Measurements from ENCODE around the gene SLC25A21.

The SLC25A21 gene

DNA sequence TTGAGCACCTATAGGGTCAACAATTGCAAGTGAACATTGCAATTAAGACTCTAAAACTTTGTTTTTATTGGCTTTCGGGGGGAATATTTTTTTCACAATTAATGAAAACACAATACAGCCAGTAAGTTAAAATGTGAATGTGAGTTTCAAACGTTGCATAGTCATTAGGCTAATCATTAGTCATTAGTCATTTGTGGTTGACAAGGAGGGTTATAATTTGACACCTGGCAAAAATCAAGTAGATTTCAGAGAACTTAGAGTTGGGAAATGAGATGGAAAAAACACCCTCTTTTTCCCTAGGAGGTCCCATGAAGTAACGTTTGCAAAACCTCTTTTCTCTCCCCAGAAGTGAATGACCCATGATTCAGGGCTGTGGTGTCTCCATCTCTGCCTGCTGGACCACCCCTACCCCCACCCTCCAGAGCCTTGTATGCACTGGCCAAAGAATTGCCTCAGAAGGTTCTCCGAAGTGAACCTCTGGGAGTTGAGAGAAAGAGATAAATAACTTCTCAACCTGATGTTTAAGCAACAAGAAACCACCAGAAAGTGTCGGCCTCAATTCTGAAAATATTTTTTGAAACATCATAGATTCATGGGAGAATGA is 314.5 kb downstream of the SLC25A21 start:
- DNase-seq: no peak

DNA sequence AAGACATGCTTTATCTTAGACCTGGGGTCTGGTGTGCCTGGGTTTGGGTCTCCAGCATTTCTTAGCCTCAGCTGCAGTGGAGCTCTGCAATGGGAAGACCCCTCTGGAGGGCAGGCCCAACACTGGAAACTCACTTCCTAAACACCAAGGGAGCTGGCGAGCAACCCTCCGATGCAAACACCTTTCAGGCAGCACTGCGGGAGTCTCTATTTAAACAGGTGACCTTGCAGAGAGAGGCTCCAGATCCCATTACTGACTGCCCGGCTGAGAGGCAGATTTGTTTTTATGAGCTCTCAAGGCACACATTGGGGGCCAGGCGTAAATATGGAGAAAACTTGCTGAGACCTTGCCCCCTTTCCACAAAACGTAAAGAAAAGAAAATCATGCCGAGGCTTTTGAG is 315.3 kb downstream of the SLC25A21 start:
- DNase-seq: no peak

DNA sequence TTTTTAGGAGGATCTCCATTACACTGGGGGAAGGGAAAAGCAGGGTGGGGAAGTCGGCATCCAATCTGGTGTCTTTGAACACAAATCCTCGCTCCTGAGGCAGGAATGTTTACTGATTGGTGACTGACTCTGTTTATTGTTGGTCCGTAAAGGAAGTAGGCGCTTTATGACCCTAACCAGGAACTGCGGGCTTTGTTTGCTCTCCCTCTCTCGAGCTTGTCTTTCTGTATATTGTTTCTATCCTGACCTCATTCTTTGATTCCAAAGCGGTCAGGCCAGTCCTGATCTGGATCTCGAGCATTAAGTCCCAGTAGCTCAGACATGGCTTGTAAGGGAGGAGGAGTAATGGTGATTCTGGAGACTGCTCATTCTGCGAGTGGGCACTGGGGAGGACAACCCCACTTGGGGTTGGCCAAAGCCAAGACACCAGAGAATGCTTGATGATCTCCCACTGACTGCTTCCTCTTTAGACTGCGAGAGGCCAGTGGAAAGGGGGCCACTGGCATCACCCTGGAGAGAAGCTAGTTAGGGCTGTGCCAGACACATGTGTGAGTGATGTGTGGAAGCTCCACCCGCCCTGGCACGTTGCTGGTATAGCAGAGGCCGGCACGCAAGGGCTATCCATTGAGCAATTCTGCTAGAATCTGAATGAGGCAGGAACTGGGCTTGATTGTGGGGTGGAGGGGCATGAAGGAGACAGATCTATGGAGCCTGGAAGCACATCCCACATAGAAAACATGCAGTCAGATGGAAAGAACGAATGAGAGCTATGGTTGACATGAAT is 316.1 kb downstream of the SLC25A21 start:
- no peak for DNase-seq

DNA sequence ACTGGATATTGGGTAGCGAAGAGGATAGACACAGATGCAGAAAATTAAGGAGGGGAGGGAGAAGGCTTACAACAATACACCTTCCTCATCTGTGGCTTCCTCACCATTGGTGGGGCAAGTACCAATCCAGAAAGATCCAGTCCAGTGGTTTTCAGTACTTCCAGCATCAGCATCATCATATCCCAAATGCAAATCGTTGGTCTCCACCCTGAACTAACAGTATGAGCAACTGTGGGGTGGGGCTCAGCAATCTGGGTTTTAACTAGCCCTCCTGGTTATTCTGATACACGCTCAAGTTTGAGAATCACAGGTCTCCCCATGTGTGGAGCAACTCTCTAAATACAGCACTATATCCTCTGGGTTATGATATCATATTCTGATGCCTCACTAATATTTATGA is 317.0 kb downstream of the SLC25A21 start:
- no peak for DNase-seq

DNA sequence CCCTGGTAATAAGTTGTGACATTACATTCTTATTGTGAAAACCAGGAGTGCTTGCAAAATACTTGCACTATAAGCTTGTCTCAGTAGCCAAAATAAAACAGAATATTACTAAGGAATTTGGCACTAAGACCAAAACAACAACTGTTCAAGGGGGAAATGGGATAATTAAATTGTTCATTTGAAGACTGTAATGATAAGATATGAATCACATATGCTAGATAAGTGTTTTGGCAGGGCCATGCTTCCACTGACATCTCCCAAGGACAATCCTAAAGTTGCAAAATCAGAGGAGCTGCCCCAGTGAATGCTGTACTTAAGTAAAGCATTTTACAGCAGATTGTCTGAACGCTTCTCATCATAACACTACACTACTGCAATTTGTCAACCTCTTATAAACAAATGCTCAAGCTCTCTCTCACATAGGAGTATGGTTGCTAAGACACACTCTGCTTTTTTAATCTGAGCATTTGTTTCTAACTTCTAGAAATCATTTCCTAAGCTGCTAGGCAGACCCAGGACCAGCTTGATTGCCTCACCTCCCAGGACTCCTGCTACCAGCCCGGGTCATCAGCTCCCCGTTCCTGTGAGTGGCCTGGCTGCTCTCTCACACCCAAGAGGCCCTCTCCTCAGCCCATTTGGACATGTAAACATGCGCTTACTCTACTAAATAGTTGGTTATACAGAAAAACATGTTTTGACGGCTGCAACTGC is 319.3 kb downstream of the SLC25A21 start:
- no peak for DNase-seq

DNA sequence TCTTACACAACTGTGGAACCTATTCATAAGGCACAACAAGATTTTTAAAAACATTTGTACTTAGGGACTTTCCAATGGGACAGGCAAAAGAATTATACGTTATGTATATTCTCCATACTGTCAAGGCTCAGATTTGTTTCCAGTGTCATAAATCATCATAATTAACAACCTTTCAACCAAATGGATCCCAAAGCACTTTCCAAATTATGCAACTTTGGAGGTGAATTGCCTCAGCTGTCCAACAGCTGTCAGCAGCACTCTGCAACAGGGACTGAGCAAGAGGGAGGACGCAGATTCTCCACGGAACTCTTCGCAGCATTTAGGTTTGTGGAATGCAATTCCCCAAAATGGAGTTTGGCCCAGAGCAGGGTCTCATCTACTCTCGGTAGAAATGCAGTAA is 324.2 kb downstream of the SLC25A21 start:
- DNase-seq: no peak

DNA sequence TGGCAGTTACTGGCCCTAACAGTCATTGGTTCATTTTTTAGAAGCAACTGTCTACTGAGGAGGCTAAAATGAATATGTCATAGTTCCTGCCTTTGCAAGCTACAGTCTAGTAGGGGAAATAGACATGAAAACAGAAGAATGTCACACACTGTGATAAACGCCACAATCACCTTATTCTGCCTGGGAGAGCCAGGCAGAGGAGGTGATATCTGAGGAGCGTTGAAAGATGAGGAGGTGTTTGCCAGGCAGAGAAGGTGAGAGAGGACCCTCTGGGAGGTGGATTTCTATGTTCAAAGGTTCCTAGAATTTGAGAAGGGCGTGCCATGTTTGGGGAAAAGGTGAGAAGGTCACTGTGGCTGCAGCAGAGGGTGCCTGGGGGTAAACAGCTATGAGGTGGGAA is 325.0 kb downstream of the SLC25A21 start:
- DNase-seq: no peak

DNA sequence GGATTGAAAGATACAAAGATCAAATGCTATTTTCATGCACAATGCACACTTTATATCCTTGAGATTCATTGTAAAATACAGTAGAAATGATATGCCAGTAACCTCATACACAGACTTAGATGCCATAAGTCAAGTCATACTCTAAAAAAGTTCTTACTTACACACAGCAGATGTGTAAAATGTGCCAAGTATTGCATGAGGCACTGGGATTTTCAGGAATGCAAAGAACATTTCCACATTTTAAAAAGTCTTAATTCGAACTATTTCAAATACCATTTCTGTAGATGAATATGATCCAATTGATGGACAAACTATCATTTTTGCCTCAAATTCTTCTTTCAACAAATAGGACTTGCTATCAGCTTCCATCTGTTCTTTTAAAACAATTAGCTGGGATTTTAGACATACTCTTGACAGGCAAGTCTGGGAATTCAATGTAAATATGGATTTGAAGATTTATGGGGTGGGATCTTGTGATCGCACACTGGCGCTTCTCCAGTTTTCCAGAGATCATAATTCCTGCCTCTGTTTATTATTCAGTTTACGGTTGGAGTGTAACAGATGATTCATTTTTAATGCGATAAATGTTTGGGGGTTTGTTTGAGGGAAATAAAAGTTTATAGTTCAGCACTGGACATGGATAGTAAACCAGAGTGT is 326.9 kb downstream of the SLC25A21 start:
- no peak for DNase-seq

DNA sequence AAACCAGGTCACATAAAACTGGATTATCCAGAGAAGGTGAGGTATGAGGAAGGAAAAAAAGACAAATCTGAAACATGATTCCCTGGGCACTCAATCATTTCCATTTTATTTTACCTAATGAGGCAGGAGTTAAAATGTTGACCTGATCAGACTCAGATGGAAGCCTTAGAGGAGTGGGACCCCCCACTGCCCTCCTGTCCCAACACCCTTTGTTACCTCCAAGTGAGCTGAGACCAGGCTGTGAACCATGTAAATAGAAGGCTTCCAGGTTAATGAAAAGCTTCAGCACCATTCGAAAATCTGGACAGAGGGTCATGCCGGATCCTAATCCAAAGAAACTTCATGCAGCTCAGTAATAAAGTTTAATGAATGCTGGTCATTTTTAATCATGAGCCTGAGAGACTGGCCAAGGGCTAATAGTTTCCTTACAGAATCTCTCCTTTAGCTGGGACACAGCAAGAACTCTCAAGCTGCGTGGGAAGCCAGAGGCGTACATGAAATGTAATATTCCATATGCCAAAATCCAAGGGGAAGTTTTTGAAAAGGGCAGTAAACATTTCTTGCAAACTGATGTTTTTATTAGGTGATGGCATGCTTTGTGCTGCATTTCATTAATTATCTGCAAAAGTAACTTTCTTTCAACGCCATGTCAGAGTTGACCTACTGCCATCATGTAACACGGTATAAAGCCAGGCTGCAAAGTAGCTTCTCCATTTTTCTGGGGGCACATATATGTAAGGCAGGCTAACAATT is 327.8 kb downstream of the SLC25A21 start:
- no peak for DNase-seq

DNA sequence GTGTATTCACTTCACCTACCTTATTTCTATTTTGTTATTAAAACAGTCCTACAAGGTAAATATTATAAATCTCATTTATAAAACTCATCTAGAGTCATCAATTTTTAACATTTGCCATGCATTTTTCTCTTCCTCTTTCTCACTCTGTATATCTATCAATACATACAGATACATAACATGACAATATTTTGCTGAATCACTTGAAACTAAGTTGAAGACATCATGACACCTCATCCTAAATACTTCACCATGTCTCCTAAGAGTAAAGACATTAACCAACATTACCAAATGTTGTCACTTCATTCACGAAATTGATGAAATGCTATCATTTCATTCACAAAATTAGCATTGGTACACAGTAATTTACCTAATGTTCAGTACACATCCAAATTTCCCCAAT is 329.0 kb downstream of the SLC25A21 start:
- DNase-seq: no peak

DNA sequence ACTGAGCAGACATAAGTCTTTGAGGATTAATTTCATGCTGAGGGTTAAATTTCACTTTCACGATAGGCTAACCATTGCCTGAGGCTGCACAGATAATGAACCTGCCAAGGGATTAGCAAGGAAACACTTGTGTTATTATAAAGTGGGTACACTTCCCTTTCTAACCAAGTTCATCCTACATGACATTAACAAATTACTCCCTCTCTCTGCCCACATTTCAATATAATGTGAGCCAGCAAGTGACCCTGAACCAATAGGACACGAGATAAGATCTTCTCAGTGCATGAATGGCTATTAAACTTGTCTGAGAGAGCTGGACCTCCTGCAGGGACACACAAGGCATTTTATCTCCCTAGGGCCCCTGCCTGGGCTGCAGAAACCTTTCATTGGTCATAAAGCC is 337.3 kb downstream of the SLC25A21 start:
- DNase-seq: no peak

DNA sequence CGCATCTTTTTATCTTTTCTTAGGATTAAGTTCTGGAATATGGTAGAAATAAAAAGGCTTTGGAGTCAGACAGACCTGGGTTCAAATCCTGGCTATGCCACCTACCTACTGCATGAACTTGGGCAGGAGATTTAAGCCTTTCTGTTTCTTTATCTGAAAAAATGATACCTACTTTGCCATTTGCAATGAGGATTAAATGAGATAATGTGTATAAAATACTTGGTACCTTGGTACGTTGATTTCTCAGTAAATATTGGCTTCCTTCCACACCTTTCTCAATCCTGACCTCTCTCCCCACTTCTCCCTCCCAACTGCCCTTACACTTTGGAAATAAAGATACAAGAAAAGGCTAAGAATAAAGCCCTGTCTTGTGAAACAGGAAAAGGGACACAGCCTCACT is 338.1 kb downstream of the SLC25A21 start:
- DNase-seq: no peak

DNA sequence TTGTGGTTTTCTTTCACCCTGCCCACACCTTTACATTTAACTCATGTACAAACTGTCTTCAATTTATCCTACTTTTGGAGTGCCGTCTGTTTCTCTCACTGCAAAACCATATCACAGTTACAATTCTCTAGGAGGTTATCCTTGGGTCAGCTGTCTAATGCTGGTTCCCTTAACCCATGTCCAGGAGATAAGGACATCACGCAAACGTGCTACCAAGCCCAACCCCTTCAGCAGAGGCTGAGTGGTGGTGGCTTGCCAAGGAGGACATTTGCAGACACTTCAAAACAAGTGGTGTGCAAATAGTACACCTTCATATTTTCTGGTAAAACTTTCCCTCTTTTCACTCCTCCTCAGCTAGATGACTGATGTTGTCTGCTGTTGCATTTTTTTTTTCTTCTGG is 342.9 kb downstream of the SLC25A21 start:
- DNase-seq: no peak

DNA sequence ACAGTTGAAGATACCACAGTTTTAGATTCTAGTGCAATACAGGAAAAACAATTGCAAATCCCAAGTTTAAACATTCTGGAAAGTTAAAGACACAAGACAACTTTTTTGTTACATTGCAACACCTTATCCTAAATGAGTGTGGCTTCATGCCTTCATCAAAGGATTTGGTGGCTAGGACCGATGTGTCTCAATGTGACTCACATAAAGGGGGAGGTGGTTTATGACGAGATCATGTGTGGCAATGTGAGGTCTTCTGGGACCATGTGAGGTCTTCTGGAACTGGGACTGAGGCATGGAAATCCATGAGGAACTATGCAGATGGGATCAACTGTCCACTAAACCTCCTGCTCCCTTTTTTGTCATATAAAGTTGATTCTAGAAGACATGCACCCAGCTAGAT is 344.5 kb downstream of the SLC25A21 start:
- no peak for DNase-seq

DNA sequence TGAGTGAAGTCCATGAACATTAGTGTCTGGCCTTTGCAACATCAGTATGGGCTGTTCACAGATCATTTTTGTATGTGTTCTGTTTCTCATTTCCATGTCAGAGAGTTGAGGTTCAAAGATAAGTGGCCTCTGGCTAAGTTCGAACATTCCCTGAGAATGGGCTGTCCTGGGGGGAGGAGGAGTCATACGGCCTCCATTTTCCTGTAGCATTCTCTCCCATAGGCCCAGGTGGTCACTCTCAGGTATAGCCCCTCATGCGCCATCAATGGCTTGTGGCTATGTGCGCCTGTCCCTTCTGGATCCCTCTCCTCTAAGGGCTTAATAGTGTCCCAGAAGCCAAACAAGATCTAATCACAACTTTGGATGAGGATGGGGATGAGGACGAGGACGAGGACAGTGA is 345.8 kb downstream of the SLC25A21 start:
- no peak for DNase-seq

DNA sequence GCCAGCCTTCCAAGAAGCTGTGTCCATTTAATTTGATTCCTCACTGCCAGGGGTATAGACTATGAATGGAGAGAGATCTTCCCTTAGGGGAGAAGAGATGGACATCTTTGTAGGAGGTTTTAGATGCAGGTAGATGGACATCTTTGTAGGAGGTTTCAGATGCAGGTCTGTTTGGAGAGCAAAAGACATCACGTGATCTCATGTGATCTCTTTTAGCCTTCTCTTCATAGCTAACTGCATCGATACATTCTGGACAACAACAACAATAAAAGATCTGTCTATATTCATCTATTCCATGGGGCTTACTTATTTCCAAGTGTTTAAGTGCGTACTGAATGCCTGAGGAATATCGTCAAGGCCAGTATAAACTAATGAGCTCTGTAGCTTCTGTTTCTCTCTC is 347.6 kb downstream of the SLC25A21 start:
- DNase-seq: no peak

DNA sequence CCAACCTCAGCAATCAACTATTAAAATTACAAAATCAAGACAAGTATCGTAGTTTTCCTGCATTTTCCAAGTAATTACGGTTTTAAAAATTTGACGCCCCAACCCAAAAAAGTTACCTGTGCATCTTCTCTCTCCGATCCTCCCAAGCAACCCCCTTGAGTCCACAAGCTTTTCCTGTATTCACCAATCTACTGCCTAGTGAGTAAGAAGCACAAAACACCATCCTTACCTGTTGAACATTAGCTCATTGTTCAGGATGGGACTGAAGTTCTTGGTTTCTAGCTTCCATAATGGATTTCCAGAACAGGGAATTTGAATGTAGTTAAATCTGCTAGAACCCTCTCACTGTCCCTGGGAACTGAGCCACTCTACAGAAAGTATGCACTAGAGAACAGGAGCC is 348.8 kb downstream of the SLC25A21 start:
- no peak for DNase-seq

DNA sequence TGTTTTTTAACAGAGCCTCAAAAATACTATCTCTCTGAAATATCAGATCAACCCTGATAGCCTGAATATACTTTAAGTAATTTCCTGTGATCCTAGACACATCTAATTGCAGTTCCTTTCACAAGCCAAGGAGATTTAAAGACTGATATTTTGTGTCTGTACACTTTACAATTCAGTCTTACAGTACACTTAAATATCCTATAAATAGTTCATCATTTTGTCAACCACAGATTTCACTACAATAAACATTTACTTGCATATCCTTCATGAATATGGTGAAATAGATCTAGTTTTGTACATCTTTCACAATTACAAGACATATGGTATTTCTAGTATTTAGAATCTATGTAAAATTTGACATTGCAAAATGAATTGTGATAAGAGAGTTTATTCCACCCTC is 349.7 kb downstream of the SLC25A21 start:
- no peak for DNase-seq

DNA sequence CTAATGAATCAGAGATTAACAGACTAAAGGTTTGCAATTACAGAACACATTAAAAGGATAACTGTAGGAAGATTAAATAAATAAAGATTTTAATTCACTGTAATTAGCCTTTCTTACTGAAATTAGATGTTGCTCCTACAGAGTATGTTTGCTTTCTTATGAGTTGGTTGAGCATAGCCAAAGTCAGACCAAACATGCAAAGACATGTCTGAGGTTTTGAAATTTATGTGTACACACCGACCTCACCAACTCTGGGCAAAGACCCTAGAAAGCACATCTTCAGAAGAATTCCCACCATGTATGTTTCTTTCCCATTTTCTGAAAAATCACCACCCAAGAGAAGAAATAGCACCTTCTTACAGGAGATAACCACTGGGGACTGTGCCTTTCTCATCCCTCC is 351.5 kb downstream of the SLC25A21 start:
- no peak for DNase-seq

DNA sequence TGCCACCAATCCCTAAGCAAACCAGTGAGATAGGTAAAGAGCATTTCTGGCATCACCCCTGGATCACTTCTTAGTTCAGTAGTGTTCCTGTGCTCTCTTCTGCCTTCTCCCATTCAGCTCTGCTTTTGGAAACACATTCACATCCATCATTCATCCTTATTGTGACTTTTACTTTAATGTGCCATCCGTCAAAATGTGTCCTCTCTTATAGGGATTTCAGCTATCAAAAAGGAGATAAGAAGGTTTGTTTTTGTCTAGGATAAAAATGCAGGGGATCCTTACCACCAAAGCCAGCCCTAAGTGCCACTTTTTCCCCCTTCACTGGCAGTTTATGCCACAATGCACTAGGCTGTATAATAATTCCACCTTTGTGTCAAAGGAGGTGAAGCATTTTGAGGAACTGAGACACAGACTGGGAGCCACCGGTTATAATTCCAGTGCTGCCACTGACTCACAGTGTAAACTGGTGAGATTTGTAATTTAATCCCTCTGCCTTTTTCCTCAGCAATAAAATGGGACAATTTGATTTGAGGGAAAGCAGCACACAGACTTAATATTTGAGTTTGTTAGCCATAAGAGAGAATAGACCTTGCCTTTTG is 352.2 kb downstream of the SLC25A21 start:
- DNase-seq: no peak

DNA sequence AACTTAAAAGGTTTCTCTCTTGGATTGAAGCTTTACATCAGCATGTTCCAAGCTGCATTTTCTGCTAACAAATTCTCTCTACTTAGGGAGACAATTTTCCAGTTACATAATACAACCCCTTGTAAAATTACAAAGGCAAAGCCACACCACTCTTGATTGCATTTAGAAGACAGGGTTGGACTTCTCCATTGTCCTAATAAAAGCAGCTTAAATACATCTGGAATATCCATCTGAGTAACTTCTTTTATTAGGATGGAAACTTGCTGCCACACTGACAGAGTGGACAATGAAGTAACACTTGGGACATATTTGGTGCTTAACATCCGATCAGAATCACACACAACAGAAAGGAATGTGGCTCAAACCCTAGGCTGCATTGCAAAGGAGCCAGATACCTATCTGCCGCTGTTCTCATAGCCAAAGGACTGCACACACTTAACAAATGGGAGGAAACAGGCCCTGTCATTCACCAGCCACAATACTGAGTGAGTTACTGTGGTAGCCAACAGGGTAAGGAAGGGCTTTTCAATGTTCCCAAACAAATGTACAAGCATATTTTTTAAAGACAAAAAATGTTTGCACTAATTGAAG is 353.5 kb downstream of the SLC25A21 start:
- DNase-seq: peak; percentile 3

DNA sequence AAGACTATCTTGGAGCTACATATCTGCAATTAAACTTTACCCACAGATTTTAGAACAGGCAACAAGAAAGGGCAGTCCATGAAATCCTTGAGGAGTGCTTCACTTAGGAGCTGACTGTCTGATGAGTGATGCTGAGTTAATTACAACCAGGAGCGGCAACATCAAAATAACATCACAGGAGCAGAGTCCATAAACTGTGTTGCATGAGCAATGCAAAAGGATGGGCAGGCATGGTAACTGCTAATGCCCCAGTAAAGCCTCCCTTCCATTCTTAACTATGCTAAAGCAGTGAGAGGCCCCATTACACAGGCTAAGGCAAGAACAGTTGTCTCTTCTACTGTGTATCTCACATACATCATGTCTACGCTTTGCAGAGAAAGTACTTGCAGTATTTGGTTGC is 354.2 kb downstream of the SLC25A21 start:
- DNase-seq: no peak

Measured in fibroblast of skin of scalp (primary cell).